Stimulated activated CD8-positive, alpha-beta memory T cell treated with anti-CD3 and anti-CD28 coated beads, Interleukin-12 subunit alpha, Interleukin-12 subunit beta, amount 100 ng/mL, for 24 hours (primary cell): ENCODE measurements around the gene COL24A1.
"Not testable (repeated sequence)": the region's sequence is repeated elsewhere in the genome, so short reads cannot be mapped to it uniquely, and the experiment has no call there.

Experiments
- DNase-seq: peaks from one replicate; pipeline ENCODE4 v3.0.0-alpha.2; 2020; ENCODE audit errors: extremely low read depth

COL24A1 gene

DNA sequence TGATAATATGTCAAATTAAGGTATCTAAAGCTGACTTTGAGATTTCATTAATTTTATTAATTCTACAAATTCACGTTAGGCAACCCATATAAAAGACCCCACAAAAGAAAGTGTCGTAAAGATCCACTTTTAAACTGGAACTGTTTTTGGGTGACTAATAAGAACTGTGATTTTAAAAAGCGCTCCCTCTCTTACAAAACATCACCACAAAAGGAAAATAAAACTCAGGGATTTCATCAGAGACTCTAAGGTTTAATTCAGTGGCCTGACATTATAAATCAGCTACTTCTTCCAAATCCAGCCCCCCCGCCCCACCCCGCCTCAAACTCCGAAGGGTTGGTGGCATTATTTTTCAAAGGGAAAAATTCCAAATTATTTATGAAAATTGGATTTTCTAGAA lies 2.7 kb downstream of the COL24A1 start:
- DNase-seq, result no peak

DNA sequence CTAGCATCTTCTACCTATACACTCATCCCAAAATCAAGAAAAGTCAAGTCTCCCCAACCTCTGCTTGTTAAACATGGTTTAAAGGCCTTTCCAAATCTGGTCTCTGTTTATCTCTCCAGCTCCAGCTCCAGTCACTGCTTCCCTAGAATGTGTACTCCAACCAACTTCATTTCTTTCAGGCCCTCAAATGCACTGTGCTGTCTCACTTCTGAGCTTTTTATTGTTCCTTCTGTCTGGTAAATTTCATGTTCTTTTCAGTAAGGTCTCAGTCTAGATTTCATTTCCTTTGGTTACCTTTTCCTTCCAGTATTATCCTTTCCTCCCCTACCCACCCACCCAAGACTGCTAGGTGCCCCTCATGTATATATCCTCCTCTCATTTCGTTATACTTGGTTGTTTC lies 3.7 kb downstream of the COL24A1 start:
- no peak for DNase-seq

DNA sequence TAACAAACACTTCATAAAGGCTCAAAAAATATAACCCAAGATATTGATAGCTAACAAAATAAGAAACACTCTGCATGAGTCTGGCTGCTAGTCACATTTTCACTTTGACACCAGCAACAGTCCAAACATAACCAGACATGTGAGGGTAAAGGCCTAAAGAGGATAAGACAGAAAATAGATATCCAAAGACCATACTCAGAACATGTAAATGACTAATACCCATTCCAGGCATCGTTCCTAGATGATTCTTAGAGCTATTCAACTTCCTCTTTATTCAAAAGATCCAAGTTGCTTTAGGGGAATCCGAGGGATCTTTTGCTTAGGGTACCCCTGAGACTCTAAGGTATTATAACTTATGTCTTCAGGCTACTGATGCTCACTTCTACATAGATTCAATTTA lies 5.1 kb downstream of the COL24A1 start:
- no peak for DNase-seq

- no peak for DNase-seq
Observed at GRCh38 chr1:86150553-86151055, 6.0 kb downstream of the COL24A1 start.

DNA sequence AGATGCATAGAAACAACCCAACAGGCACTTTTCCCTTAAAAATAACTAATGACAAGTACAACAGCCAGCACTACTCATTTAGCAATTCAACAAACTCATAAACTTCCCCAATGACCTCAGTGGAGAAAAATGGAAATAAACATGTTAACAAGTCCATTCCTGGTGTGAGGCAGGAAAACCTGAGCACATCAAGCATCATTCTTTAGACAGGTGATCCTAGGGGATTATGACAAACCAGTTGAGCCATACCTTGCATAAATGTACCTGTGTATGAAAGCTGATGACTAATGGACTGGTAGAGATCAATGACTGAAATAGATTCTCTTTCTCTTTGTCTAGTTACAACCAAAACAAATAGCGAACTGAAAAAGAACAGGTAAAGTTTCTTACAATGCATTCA lies 7.0 kb downstream of the COL24A1 start:
- no peak for DNase-seq

DNA sequence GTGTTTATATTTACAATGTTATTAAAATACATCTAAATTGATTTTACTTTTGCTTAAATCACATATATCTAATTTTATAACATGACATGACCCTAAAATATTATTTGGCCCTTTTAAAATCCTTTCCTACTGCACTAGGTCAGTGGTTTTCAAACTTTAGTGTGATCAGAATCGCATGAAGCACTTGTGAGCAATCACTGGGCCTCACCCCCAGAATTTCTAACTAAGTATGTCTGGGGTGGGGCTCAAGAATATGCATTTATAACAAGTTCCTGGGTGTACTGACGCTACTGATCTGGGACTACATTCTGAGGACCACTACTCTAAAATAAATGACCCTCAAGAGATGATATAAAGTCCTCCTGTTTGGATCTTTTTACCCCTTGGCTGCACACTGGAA lies 8.8 kb downstream of the COL24A1 start:
- DNase-seq, result no peak

- DNase-seq, result no peak
Observed at GRCh38 chr1:86146566-86146965, 10.0 kb downstream of the COL24A1 start.

GRCh38 chr1:86140281-86140880 lies 16.2 kb downstream of the COL24A1 start:
- DNase-seq, result no peak

DNA sequence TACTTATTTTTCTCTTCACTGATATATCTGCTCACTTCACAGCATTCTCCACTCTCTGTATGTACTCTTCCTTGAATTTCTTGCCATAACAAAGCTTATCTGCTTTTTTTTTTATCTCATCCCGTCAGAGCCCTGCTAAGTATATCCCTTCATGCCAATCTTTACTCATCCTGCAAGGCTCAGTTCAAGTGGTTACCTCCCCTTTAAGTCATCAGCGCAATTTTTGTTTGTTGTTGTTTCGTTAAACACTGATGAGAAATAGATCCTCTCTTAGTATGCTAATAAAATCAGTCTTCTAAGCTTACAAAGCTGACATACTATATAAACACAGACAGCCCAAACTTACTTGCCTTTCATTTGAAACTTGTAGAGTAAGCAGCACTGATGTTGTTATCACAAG lies 17.8 kb downstream of the COL24A1 start:
- no peak for DNase-seq

DNA sequence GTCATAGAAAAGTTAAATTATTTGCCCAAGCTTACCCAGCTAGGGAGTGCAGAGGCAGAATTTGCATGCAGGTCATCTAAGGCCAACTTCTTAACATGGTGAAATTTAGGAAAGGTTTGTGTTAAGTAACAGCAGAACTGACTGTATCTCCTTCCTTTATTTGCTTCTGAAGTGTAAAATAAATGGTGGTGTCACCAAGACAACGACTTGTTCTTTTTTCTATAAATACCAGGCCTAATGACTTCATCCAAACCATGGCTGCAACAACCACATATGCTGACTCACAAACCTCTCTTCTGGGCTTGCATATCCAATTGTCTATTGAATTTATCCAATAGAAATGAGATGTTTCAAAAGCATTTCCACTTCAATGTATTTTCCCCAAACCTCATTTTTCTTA lies 19.1 kb downstream of the COL24A1 start:
- no peak for DNase-seq

DNA sequence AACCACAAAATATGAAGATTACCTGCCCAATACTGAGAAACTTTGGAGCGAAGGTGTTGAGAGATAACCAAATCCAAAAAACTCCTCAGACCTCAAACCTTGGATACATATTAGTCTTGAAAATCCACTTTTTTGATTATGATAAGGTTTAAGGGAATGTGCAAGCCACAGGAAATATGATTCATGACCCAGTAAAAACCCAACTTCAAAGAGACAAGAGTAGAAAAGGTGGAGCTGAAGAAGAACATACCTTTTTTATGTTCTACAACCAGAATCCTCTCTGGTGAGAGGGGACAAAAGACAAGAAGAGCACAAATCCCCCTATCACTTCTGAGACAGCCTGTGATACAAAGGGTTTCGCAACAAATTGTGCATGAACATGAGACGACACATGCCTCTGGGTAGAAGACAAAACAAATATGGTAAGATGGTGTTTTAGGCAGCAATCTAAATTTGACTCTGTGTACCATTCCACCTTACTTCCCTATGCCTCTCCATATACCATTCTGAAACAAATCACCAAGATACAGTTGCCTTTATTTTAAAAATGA lies 37.3 kb downstream of the COL24A1 start:
- DNase-seq, result no peak

DNA sequence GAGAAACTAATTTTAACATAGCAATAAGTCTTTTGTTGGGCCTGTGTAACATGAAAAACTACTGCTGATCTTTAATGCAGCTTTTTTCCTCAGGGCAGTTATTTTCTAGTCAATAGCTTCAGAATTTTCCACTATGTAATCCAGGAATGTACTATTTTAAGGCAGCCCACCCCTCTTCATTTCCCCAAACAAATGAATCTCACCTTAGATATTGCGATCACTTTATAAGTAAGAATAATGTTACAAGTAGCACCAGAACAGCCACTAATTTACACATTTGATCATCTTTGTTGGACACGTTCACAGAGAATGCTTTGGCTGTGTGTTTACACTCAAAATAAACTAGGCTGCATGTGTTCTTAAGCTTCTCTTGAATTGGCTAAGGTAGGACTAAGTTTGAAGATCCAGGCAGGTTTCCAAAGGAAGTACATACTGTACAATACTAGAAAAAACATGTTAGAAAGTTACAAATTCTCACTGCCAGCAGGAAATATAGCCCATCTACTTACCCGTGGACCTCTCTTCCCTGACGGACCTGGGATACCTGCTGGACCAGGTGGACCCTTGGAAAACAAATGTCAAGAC lies 41.7 kb downstream of the COL24A1 start:
- DNase-seq, result no peak

DNA sequence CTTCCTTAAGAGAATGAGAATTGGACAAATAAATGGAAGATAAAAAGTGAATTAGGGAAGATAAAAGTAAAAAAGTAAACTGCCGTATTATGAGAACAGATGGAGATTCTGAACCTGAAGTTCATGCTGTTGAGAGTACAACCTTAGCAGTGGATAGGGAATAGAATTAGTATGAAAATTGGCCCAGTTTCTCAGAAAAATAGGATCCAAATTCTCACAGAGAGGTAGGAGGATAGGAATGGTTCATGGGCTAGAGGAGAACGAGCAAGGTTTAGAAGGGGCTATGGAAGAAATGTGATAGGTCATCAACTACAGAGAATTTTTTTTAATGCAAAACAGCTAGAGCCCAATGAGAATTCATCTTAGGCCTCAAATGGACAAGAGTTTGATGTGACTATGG lies 42.3 kb downstream of the COL24A1 start:
- DNase-seq, result no peak

DNA sequence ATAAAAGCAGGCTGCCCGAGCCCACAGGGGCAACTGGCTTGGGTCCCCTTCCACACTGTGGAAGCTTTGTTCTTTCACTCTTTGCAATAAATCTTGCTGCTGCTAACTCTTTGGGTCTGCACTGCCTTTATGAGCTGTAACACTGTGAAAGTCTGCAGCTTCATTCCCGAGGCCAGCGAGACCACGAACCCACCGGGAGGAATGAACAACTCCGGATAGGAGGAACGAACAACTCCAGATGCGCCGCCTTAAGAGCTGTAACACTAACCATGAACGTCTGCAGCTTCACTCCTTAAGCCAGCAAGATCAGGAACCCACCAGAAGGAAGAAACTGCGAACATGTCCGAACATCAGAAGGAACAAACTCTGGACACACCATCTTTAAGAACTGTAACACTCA lies 45.0 kb downstream of the COL24A1 start:
- not testable (repeated sequence) for DNase-seq

DNA sequence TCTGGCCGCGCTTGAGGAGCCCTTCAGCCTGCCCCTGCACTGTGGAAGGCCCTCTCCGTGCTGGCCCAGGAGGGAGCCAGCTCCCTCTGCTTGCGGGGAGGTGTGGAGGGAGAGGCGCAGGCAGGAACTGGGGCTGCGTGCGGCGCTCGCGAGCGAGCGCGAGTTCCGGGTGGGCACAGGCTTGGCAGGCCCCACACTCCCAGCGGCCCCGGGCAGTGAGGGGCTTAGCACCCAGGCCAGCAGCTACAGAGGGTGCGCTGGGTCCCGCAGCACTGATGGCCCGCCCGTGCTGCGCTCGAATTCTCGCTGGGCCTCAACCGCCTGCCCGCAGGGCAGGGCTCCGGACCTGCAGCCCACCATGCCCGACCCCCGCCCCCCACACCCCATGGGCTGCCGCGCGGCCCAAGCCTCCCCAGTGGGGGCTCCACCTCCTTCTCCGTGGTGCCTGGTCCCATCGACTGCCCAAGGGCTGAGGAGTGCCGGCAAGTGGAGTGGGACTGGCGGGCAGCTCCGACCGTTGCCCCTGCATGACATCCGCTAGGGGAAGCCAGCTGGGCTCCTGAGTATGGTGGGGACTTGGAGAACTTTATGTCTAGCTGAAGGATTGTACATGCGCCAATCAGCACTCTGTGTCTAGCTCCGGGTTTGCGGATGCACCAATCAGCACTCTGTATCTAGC lies 46.0 kb downstream of the COL24A1 start:
- DNase-seq, result no peak

DNA sequence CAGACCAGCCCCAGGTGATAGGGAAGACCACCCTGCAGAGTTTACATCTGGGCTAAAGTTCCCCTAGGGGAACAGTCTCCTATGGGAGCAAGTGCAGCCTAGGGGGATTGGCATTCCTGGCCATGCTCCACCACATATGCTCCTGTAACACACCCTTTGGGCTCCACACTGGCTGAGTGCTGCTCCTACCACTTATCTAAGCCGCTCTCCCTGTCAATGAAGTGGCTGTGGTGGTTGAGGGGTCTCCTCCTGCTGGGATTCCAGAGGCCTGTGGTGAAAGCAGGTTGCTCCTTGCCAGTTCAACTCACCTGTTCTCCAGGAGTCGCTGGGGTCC lies 51.1 kb downstream of the COL24A1 start:
- DNase-seq, result no peak

DNA sequence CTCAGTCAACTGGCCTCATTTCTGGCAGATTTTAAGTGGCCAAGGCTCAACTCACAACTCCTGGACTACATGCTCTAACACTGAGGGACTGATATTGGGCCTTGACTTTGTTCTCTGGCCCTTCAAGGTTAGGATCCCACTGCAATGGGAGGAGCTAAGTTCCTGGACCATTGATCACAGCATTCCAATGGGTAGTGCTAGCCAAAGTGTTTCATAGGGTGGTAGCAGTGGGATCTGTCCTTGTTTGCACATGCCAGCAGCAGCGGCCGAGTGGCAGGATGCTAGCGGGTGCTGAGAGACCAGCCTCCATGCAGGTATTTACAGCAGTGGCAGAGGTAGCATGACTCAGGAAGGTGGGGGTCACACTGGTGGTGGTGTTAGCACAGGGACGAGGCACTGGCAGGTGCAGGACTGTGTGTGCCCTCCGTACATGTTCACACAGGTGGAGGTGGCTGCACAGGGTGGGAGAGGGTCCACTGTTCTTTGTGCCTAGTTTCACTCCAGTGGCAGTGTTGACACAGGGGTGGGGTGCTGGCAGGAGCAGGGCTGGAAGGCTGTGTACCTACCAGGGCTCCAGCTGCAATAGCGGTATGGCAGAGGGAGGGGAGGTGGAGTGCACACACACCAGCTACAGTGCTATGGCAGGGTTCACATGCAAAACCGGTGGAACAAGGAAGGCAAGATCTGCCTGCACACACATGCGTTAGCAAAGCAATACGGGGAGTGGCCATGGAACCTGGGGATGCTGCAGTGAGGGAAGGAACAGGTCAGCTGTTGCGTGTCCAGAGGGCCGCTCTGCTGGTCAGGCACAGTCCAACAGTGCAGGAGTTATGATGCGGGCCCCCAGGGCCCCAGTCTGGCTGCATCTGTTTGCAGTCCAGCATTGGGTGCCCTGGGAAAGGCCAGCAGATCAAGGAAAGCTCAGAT lies 51.7 kb downstream of the COL24A1 start:
- DNase-seq, result no peak

DNA sequence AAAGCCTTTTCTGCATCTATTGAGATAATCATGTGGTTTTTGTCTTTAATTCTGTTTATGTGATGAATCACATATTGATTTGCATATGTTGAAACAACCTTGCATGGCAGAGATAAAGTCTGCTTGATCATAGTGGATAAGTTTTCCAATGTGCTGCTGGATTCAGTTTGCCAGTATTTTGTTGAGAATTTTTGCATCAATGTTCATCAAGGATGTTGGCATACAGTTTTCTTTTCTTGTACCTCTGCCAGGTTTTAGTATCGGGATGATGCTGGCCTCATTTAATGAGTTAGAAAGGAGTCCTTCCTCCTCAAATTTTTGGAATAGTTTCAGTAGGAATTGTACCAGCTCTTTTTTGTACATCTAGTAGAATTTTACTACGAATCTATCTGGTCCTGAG lies 55.0 kb downstream of the COL24A1 start:
- DNase-seq, result no peak

- no peak for DNase-seq
Observed at GRCh38 chr1:86100401-86100800, 56.2 kb downstream of the COL24A1 start.

DNA sequence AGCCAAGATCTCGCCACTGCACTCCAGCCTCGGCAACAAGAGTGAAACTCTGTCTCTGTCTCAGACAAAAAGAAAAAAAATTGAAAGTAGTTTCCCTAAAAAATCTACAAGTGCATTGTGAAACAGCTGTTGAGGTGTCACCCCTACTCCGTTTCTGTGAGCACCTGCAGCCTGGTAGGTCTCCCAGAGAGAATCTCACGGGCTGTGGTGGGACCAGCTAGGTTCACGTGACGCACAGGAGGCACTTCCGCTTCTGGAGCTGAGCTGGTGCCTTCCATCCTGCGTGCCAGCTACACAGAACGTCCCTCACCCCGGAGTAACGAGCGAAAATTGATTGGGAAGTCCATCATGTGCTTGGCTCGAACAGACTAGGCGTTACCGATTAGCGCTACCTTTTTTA lies 66.8 kb downstream of the COL24A1 start:
- no peak for DNase-seq

DNA sequence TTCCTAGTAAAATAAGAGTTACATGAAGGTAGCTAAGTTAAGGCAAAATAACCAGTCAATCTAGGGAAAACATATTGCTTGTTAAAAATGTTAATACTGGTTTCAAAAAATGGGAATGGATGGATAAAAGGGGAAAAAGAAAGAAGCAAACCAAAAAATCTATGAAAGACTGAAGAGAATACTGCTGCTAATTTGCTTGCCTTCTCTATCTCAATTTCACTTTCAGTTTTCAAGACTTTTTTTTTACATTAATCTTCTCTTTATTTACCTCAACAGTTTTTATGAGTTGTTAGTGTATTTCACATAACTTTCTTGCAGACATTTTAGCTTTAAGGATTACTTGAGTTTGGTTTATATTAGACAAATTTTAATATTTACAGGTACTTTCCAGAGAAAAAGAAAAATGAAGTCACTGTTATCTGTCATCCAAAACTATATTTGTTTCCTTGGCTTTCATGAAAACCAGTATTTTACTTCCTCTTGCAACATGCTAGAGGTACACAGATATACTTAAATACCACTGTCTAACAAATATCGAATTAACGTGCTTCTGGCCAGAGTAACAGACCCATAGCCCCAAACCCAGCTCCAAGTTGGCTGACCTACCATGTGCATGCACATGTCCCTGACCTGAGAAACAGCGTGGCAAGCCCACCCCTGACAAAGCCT lies 70.7 kb downstream of the COL24A1 start:
- no peak for DNase-seq

- no peak for DNase-seq
Observed at GRCh38 chr1:86084998-86085397, 71.6 kb downstream of the COL24A1 start.
